ENCODE results near the gene NRXN2.

The NRXN2 gene

DNA sequence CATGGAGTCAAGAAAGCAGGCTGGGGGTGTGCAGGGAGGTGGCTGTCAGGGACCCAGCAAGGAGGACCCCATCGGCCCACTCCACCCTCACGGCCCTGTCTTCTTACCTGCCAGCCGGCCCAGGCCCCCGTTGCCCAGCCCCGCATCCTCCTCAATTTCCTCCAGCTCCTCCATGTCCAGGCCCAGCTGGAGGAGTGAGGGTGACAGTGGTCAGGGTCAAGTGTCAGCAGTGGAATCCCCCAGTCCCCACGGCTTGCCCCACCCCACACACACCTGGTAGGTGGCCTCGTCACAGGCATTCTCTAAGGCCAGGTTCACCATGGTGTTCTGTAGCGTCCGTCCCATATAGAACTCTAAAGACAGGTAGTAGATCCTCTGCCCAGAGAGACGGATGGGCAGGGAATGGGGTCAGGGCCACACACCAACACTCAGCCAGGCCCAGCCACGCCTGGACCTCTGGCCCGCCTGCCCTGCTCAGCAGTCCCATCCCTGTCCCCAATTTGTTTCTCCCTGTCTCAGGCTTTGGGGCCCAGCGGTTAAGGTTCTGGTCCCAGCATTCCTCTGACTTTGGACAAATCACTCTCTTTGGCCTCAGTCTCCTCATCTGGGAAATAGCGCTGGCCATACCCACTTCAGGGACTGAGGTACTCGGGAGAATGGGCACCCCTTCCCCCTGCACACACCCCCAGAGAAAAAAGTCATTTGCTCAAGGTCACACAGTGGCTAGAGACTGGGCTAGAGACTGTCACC lies 35.5 kb upstream of the NRXN2 start:
- no peak for DNase-seq

DNA sequence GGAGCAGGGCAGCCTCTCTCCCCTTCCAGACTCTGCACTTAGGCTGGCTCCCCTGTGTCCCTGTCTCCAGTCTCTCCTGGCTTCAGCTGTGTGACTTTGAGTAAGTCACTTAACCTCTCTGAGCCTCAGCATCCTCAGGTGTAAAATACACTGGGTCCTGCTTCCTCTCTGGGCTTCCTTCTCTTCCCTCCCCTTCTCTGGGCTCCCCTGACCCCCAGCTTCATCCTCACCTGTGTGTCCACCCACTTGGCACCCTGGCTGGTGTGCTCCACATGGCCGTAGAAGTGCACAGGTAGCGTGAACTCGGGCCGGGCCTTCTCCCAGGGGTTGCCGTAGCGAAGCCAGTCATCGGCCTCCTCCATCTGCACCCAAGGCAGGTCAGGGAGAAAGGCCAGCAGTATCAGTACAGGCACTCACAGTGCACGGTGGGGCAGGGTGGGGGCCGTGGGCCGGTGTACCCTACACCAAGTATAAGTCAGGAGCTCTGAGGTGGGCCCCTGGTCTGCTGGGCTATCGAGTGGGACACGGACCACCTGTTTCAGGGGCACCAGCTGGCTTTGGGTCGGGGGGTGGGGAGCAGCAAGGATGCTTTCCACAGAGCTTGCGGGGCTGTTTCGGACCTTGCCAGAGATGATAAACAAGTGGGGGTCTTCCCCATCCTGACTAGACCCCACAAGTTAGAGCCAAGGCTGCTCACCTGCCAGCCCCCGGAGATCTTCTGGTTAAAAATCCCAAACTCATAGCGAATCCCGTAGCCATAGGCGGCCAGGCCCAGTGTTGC lies 34.7 kb upstream of the NRXN2 start:
- no peak for DNase-seq

DNA sequence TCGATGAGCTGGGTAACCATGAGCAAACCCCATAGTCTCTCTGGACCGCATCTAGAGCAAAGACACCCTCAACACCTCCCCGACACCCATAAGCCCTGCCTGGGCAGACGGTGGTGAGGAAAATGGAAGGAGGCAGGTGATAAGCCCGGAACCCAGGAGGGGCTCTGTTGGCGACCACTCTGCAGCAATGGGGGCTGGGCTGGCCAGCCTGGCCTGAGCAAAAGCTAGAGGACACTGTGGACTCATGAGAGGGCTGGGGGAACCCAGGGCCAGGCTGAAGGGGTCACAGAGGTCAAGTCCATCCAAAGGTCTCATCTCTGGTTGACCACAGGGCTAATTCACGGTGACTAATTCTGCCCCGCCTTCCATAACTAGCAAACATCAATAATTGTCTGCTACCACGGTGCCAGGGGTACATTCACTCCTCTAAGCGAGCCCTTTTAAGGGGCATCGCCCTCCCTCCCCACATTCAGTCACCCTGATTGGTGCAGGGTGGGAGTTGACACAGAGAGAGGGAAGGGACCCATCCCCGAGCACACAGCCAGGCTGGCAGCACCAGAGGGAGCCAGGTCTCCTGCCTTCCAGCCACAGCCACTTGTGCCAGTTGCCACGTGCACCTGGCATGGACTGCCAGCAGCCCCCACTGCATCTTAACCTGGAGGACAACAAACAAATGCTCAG lies 32.8 kb upstream of the NRXN2 start:
- DNase-seq, result no peak

DNA sequence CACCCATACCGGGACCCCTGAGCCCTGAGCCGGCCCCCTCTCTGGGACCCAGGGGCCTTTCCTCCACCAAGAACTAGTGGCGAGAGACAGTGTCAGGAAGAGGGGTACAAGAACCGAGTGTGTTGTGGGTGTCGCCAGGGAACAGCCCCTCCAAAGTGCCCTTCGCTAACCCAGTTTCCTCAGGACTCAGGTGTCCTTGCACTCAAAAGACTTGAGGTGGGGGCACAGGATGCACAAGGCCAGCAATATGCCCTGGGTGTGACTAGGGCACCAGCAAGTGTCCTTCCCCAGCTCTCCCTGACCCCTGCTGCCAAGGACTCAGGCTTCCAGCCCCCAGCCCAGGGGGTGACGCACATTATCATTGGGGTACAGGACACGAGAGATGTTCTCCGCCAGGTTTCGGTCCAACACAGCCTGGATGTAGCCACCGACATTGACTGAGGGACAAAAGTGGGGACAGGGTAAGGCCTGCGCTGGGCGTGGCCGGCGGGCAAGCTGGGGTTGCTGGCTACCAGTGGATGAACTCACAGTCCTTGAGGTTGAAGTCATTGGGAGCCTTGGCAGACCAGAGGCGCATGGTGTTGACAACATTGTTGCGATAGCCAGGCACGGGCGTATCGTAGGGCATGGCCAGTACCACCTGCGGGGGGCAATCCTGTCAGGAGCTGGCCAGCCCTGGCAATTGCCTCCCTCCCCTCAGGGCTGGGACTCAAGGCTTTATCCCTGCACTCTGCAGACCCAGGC lies 32.1 kb upstream of the NRXN2 start:
- no peak for DNase-seq

DNA sequence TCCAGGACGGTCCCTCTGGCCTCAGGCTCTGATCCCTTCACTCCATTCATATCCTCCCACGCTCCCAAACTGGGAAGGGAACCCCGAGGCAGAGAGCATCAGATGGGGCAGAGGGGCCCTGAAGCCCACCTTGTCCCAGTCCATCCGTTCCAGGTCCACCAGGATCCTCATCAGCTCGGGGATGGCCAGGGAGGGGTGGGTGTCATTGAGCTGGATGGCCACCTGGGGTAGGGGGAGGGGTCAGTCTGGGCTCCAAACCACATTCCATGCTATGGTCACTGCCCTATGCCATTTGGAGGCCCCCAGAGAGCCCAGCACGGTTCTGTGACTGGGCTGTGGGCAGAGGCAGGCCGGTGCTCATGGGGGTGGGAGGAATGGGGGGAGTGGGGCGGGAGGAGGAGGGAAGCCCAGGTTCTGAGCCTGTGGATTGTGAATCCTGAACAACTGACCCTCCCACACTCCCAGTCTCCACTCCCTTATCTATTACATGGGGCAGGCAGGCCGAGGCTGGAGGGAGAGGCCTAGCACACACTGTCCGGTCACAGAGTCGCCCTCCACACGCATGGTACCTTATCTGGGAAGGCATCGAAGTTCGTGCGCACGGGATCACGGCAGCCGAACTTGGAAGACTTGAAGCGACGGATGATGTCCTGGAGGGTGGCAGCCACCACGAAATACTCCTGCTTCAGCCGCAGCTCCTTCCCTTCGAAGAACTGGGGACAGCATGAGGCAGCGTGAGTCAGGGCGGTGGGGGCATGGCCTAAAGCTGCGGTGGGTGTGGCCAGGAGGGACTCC lies 31.3 kb upstream of the NRXN2 start:
- DNase-seq, result no peak

DNA sequence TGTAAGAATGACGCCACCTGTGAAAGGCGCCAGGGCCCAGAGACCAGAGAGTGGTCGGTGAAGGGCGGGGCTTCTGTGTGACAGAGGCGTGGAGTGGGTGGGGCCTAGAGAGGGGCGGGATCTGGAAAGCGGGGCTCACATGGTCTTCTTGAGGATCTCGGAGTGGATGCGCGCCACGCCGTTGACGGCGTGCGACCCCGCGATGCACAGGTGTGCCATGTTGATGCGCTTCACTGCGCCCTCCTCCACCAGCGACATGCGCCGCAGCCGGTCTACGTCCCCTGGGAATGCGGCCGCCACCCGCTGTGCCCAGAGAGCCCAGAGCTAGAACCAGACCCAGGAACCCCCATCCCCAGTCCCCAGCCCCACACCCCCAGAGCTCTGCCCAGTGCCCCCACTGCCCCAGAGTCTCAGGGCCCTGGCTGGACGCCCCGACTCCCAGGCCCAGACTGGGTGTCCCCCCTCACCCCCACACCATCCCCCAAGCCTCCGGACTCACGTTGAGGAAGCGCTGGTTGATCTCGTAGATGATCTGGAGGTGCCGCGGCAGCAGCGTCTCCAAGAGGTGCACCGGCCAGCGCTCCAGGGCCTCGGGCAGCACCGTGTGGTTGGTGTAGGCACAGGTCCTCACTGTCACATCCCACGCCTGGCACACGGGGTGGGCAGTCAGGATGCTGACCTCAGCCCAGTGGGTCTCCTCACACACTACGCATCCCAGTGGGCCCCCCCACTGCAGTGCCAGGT lies 30.6 kb upstream of the NRXN2 start:
- no peak for DNase-seq

DNA sequence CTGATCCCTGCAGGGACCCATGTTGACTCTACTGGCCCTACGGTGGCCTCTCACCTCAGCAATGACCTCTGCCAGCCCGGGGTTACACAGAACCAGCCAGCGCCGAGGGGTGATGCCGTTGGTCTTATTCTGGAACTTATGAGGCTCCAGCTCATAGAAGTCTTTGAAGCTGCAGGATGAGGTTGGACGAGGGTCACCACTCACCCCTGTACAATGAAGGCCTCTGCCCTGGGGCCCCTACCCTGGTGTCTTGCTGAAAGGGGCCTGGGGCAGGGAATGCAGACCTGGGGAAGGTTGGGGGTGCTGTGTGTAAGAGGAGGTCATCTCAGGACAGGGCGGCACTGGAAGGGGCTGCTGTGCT lies 30.0 kb upstream of the NRXN2 start:
- no peak for DNase-seq

DNA sequence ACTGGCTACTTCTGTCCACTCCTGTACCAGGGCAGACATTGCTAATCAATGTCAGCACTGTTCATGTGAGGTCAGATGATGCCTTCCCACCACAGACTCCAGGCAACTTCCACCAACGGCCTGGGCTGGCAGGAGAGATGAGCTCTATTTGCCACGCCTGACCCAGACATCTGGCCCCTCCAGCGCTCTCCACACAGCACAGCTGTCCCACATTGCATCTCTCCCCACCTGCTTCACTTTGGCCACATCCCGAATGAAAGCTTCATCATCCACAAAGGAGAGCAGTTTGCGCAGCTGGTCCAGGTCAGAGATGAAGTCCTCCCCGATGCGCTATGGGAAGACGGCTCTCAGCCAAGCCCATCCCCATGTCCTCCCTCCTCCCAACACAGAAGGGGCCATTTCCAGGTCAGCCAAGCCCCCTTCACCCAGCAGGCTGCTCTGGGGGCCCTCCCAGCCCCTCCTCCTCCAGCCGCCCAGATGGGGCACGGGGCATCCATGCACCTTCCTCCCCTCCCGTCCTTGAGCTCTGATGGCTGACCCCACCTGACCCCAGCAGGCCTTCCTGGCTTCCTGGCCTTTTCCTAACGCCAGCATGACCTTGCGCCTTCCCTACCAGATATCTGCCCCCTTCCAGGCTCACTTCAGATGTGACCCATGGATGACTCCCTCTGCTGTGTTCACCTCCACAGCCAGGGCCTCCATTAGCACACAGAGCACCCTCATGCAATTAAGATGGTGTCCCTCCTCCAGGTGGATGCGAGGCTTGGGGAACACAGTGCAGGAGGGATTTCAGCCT lies 29.4 kb upstream of the NRXN2 start:
- no peak for DNase-seq

DNA sequence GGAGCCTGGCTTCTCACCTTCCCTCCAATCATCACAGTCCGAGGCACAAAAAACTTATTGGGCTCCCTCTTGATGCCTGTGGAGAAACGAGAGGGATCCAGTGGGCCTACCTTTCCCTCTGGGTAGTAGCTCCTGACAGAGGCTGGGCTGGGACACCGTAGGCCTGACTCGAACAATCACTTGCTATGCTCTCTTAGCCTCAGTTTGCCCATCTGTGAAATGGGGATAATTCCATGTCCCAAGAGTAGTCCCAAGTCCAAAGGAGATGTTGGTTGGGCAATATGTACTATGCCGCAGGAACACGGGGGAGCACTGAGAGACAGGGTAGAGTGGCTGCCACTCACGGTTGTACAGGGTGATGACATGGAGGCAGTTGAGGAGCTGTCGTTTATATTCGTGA lies 28.6 kb upstream of the NRXN2 start:
- no peak for DNase-seq

DNA sequence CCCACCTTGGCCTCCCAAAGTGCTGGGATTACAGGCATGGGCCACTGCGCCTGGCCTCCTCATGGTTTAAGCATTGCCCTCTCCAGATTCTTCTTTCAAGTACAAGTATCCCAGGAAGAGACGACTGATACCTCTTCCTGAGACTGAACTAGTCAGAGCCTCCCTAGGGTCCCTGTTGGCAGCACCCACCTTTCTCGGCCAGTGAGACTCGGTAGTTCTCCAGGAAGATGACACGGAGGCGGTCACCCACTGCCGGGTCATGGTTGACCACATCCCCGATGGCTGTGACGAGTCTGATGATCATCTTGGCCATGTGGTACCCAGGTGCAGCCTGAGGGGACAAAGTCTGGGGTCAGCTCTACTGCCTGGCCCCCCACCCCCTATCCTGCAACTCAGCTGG lies 28.1 kb upstream of the NRXN2 start:
- DNase-seq, result no peak

DNA sequence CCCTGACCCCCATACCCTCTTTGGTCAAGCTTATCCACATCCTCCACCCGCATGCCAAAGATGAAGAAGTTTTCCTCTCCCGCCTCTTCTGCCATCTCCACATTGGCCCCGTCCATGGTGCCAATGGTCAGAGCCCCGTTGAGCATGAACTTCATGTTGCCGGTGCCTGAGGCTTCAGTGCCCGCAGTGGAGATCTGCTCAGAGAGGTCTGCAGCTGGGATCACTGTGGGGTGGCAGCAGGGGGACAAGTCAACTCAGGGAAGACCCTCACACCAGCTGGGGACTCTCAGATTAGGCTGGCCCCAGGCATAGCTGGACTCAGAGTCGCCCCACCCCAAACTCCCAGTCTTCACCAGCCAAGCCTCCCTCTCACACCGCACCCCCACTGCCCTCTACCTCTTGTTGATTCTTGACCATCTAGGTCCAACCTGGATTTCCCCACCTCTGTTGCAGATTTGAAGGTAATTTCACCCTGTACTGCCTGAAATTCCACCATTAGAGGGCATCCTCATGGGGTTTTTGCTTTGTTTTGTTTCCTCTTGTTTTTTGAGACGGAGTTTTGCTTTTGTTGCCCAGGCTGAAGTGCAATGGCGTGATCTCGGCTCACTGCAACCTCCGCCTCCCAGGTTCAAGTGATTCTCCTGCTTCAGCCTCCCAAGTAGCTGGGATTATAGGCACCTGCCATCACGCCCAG lies 27.5 kb upstream of the NRXN2 start:
- no peak for DNase-seq

DNA sequence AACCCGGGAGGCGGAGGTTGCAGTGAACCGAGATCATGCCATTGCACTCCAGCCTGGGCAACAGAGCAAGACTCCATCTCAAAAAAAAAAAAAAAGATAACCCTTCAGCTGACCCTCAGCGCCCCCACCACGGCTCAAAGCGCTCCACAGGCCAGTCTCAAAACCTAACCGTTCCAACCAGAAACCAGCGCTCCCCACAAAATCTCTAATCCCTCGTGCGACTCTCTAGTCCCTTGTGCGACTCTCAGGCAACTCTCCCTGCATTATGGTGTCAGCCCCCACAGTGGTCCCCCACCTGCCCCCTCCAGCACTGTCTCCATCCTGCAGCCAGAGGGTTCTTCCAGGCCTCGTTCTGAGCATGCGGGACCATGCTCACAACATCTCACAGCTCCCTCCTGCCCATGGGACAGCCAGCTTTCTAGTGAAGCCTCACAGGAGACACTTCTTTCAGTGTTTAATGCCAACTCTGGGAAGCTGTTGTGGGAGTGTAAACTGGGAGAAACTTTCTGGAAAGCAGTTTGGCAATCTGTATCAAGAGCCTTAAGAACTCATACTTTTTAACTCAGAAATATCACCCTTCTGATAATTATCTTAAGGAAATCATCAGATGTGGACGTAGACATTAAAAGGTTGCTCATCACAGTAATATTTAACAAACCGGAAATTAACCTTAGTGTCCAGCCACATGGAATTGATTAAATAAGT lies 25.1 kb upstream of the NRXN2 start:
- DNase-seq, result no peak

DNA sequence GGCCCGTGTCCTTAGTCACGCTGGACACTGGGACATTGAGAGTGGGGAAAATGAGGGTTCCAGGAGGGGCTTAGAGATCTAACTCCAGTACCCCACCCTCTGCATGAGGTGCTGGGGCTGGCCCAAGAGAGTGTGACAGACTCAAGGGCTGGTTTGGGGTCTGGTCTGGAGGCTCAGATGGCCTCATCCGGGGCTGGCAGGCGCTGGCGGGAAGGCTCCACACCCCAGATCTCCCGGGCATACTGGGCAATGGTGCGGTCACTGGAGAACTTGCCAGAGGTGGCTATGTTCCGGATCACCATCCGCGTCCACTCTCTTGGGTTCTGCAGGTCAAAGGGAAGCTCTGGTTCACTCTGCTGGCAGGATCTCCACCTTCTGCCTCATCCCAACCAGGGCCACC lies 23.5 kb upstream of the NRXN2 start:
- DNase-seq, result no peak

DNA sequence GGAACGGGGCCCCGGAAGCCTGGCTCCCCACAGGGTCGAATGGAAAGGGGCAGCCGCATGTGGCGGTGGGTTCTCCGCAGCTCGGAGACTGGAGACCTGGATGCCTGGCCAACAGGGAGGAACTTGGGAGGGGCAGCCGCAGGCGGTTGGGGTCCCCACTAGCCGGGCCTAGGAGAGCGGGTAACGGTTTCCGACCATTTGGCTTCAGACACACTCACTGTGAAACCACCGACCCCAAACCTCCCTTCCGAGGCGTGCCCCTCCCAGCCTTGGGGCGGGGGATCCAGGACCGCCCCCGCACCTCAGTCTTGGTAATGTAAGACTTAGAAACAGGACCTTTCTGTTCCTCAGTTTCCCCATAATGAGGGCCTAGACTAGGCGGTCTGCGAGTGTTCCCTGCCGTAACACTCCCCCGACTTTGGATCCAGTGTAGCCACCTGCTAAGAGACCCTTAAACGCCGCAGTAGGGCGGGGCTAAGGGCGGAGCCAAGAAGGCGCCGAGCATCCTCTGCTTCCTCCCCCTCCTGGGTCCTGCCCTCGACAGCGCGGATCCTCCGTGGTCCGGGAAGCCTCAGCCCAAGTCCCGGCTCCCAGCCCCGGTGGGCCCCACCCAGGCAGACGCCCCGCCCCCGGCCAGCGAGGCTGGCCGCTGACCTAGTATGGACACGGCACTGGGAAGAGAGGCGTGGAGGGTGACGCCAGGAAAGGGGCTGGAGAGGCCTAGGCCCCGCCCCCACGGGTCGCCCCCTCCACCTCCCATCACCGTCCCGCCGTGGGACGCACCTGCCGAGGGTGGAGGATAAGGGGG lies 22.7 kb upstream of the NRXN2 start:
- no peak for DNase-seq

DNA sequence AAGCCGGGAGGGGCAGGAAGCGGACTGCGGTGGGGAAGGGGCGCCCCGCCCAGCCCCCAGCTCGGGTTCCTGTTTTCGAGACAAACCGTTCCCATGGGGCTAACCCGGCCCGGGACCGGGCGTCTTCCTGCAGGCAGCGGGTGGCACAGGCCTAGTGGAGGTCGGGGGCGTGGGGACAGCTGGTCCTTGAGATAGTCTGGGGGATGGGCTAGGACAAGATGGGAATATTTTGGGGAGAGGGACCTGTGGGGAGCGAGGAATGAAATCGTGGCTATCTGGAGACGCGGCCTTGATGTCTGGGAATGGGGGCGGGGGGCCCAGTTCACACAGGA lies 22.2 kb upstream of the NRXN2 start:
- DNase-seq, result no peak

DNA sequence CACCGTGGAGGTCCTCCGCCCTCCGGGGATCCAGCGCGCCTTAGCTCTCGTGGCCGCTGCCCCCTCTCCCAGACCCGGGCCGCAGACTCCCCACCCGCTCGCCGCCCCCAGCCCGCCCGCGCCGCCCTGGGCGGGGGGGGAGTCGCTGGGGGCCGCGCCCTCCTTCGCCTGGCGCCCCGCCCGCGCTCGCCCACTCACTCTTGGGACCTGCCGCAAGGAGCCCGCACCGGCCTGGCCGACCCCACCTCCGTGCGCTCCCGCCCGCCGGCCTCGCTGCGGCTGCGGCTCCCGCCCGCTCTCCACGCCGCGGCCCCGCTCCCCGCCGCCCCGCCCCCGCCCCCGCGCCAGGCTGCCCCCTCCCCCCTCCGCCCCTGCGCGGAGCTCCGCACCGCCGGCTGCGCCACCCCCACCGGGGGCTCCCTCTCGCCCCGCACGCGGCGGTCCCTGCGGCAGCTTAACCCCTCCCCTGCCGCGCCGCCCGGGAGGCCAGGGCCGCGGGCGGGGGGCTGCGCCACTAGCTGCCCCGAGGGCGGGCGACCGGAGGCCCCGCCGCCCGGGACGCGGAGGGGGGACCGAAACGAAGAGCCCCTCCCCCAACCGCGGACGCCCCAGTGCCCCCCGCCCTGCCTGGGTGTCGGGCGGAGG lies 21.7 kb upstream of the NRXN2 start:
- no peak for DNase-seq

DNA sequence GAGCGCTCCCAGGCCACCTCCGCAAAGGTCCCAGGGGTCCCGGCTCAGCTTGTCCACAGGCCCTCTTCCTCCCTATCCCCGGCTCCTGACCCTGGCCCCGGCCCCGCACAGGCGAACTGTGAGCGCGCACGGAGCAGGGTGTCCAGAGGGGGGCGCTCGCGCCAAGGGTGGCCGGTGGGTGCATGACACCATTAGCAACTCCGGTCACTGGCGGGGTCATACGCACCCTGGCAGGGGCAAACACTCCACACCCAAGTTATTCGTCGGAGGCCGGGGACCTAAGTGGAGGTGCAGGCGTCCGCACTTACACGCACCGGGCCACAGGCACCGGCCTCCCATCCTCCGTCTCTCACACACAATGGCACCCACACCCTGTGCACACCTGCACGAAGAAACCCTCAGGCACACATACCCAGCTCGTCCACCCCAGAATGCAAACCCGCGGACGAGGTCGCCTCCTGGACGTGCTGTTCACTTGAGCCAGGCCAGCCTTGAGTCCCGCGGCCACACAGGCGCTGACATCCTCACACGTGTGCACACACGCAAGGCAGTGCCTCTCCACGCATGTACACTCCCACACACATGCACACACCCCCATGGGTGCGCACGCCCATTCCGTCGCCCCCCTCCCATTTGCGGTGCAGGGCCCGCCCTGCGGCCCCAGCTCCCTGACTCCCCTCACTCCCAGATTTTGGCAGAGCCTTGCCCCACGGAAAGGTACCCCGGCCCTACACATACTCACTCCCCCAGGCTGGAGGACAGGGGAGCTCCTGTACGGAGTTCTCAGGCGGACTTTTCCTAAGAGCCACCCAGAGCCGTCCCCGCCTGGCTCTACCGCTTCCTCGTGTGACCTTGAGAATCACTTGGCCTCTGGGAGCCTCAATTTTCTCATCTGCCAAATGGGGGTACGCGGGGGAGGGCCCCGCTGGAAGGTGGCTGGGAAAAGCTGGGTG lies 20.9 kb upstream of the NRXN2 start, which contains the start of gene RASGRP2:
TSS of gene RASGRP2 (minus strand) at position 552 of the 953 bp plus-strand sequence. CDS start 1,276 bp downstream, outside the sequence.
- no peak for DNase-seq
